ENCODE measurements around the gene HOXA13. TPM values are rescaled to one million over a fixed set of nuclear protein-coding genes. Genes with fewer than 3 reads are reported as not detected.

The HOXA13 gene
- not detected in 2 replicates for total RNA-seq

GRCh38 chr7:27199849-27200760 is at the start of gene HOXA13:
HOXA13 (minus strand) TSS chr7:27200091; CDS start chr7:27200077, 14 bp downstream.

GRCh38 chr7:27242555-27243339 is 42.9 kb upstream of the HOXA13 start, which contains the start of gene EVX1:
EVX1 (plus strand) TSS chr7:27242802; CDS start chr7:27243031, 229 bp downstream.

GRCh38 chr7:27185013-27185853 is 14.7 kb downstream of the HOXA13 start, which contains the start of gene HOXA11:
HOXA11 (minus strand) TSS chr7:27185232; CDS start chr7:27185144, 88 bp downstream.

GRCh38 chr7:27173956-27174873 is 25.7 kb downstream of the HOXA13 start, which contains the start of gene HOXA10:
HOXA10 (minus strand) TSS chr7:27174320; CDS start chr7:27174306, 14 bp downstream.

GRCh38 chr7:27165089-27165995 is 34.5 kb downstream of the HOXA13 start, which contains the start of gene HOXA9:
HOXA9 (minus strand) TSS chr7:27165537; CDS start chr7:27165457, 80 bp downstream.

GRCh38 chr7:27156508-27156898 is 43.4 kb downstream of the HOXA13 start, which contains the start of gene HOXA7:
HOXA7 (minus strand) TSS chr7:27156675; CDS start chr7:27156545, 130 bp downstream.

GRCh38 chr7:27151931-27152815 is 47.7 kb downstream of the HOXA13 start, which contains the start of gene HOXA3:
HOXA3 (minus strand) TSS chr7:27152583; CDS start chr7:27110640, 41,943 bp downstream.

GRCh38 chr7:27147199-27148030 is 52.5 kb downstream of the HOXA13 start, which contains the start of gene HOXA6:
HOXA6 (minus strand) TSS chr7:27147774; CDS start chr7:27147749, 25 bp downstream.

Other genes starting within 250 kb of the HOXA13 start
- gene HOXA1, start 104.1 kb downstream of the HOXA13 start, total RNA-seq: 0.28 TPM in 1 of 2 replicates, not detected in the other
- gene HOXA2, start 97.4 kb downstream of the HOXA13 start, total RNA-seq: not detected in 2 replicates
- gene HOXA4, start 69.3 kb downstream of the HOXA13 start, total RNA-seq: not detected in 2 replicates
- not detected in 2 replicates for gene HOXA5, start 56.4 kb downstream of the HOXA13 start, total RNA-seq
- not detected in 2 replicates for gene HOXA6, start 52.3 kb downstream of the HOXA13 start, total RNA-seq
- not detected in 2 replicates for gene HOXA3, start 47.5 kb downstream of the HOXA13 start, total RNA-seq
- not detected in 2 replicates for gene HOXA7, start 43.4 kb downstream of the HOXA13 start, total RNA-seq
- 0.21 TPM in 1 of 2 replicates, not detected in the other for gene HOXA9, start 34.6 kb downstream of the HOXA13 start, total RNA-seq
- gene HOXA10, start 25.8 kb downstream of the HOXA13 start, total RNA-seq: not detected in 2 replicates
- gene HOXA11, start 14.9 kb downstream of the HOXA13 start, total RNA-seq: not detected in 2 replicates
- not detected in 2 replicates for gene EVX1, start 42.7 kb upstream of the HOXA13 start, total RNA-seq

Data from airway epithelial cell (primary cell).